Neutrophil (primary cell): Measurements from ENCODE around the gene MET.

Experiments used
- H3K27ac ChIP-seq: fragments of 200-600 bp; sonication (generic); 2 replicates; pipeline ENCODE4 v1.5.1; 2016; ENCODE audit warnings: mild to moderate bottlenecking, moderate library complexity
- H3K27me3 ChIP-seq: fragments of 200-600 bp; sonication (generic); 2 replicates; pipeline ENCODE4 v1.6.0; 2016; ENCODE audit warnings: mild to moderate bottlenecking
- H3K36me3 ChIP-seq: fragments of 200-600 bp; sonication (generic); 2 replicates; pipeline ENCODE4 v1.5.1; 2017
- H3K4me1 ChIP-seq, 2 experiments: fragments of 200-600 bp in 1 of 2; sonication (generic) in 1 of 2; 1 replicate in 1 of 2; 2 replicates in 1 of 2; pipeline versions ENCODE4 v1.5.1 to v1.6.1; 2013 to 2016; ENCODE audit warnings: low read depth in 1 of 2, low read length in 1 of 2, mild to moderate bottlenecking in 1 of 2, moderate library complexity in 1 of 2; ENCODE audit not compliant: control insufficient read depth in 1 of 2, insufficient read depth in 1 of 2
- H3K4me3 ChIP-seq, 2 experiments: fragments of 200-600 bp in 1 of 2; sonication (generic) in 1 of 2; 1 replicate in 1 of 2; 2 replicates in 1 of 2; pipeline ENCODE4 v1.5.1; 2013 to 2016; ENCODE audit warnings: low read depth in 1 of 2, low read length in 1 of 2, mild to moderate bottlenecking in 1 of 2, moderate library complexity in 1 of 2
- H3K9me3 ChIP-seq: fragments of 200-600 bp; sonication (generic); 2 replicates; pipeline ENCODE4 v1.5.1; 2016
- TF ChIP-seq, protein P1 (sequence below): fragments of 200-600 bp; sonication (generic); IDR thresholded peaks from 2 replicates; pipeline ENCODE4 v1.5.1; 2016; ENCODE audit warnings: antibody characterized with exemption

MET gene

DNA sequence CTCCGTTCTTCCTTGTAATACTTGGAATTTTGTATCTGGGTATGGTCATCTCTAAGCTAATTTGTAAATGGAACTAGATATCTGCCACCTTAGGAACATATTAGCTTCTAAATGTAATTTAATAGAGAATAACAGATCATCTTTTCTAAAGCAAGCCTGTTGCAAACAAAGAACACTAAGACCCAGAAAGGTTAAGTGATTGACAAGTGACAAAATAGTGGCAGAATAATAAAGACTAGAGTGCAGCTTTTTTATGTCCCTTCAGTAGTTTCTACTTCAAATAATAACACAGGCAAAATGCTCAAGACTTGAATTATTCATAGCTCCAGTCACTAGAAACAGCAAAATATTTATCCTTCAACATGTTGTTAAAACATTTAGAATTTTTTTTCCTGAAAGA lies 91.7 kb downstream of the MET start:
- H3K4me1 ChIP-seq = no peaks in the 10 kb centered on the region
- H3K36me3 ChIP-seq = no peaks in the 10 kb centered on the region
- TF ChIP-seq, protein P1, sequence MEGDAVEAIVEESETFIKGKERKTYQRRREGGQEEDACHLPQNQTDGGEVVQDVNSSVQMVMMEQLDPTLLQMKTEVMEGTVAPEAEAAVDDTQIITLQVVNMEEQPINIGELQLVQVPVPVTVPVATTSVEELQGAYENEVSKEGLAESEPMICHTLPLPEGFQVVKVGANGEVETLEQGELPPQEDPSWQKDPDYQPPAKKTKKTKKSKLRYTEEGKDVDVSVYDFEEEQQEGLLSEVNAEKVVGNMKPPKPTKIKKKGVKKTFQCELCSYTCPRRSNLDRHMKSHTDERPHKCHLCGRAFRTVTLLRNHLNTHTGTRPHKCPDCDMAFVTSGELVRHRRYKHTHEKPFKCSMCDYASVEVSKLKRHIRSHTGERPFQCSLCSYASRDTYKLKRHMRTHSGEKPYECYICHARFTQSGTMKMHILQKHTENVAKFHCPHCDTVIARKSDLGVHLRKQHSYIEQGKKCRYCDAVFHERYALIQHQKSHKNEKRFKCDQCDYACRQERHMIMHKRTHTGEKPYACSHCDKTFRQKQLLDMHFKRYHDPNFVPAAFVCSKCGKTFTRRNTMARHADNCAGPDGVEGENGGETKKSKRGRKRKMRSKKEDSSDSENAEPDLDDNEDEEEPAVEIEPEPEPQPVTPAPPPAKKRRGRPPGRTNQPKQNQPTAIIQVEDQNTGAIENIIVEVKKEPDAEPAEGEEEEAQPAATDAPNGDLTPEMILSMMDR = no peak
- no peak overlapping the region for H3K4me3 ChIP-seq
- H3K27ac ChIP-seq = no peak overlapping the region
- no peaks in the 10 kb centered on the region for H3K27me3 ChIP-seq
- H3K9me3 ChIP-seq = no peaks in the 10 kb centered on the region

DNA sequence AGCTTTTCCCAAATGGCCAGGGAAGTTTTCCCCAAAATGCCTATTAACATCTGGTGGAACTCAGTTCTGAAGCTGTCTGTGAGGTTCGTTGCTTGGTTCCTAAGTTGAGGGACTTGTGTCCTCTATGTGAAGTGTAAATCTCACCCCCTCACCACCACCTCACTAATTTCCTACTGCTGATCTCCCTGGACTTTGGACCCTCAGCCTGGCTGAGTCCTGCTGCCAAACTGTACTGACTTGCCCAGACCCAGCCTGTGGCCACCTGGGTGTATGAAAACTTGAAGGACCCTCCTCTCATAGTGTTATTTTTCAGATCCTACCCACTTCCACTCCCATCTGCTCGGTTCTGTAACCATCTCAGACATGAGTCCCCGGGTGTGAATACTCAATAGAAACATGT lies 94.9 kb downstream of the MET start:
- H3K4me3 ChIP-seq = no peak overlapping the region
- TF ChIP-seq, protein P1 = no peak
- no peaks in the 10 kb centered on the region for H3K4me1 ChIP-seq
- H3K27ac ChIP-seq = no peak overlapping the region
- no peaks in the 10 kb centered on the region for H3K9me3 ChIP-seq
- H3K36me3 ChIP-seq = no peaks in the 10 kb centered on the region
- no peaks in the 10 kb centered on the region for H3K27me3 ChIP-seq

DNA sequence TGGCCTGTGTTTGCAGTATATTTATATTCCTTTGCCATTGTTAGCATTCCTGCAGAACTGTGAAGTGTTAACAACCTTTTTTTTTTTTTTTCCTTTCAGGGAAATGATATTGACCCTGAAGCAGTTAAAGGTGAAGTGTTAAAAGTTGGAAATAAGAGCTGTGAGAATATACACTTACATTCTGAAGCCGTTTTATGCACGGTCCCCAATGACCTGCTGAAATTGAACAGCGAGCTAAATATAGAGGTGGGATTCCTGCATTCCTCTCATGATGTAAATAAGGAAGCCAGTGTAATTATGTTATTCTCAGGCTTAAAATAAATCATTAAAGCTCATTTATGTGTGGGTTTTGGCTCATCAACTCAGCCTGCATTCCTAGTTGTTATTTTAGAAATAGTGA lies 97.5 kb downstream of the MET start:
- Histone ChIP-seq H3K36me3 (no peaks in the 10 kb centered on the region), H3K4me1 (peaks cover 0 to 10% of the 10 kb centered on the region in 2 experiments), H3K9me3 (no peaks in the 10 kb centered on the region), H3K27ac (no peak overlapping the region), H3K27me3 (no peaks in the 10 kb centered on the region), H3K4me3 (no peak overlapping the region)
- TF ChIP-seq, protein P1 = no peak

DNA sequence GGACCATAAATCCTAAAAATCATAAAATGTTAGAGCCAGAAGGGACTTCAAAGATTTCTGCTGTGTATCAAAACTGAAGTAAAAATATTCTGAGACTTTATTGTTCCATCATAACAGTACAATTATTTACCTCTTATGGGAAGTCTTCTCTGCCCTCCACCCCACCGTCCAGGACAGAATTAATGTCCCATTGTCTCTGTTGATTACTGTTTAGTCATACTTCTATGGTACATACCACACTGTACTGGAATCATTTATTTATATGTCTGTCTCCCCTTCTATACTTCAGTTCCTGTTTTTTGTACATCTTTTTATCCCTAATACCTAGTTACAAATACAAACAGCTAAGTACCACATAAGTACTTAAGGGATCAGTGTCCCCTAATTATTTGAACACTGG lies 98.9 kb downstream of the MET start:
- Histone ChIP-seq H3K36me3 (no peaks in the 10 kb centered on the region), H3K27ac (no peak overlapping the region), H3K4me1 (peaks cover 0 to 10% of the 10 kb centered on the region in 2 experiments), H3K27me3 (no peaks in the 10 kb centered on the region), H3K9me3 (no peaks in the 10 kb centered on the region), H3K4me3 (no peak overlapping the region)
- TF ChIP-seq, protein P1 = no peak

DNA sequence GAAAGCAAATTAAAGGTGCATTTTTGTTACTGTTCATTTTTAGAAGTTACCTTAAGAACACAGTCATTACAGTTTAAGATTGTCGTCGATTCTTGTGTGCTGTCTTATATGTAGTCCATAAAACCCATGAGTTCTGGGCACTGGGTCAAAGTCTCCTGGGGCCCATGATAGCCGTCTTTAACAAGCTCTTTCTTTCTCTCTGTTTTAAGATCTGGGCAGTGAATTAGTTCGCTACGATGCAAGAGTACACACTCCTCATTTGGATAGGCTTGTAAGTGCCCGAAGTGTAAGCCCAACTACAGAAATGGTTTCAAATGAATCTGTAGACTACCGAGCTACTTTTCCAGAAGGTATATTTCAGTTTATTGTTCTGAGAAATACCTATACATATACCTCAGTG lies 99.6 kb downstream of the MET start:
- Histone ChIP-seq H3K4me1 (peaks cover 0 to 10% of the 10 kb centered on the region in 2 experiments), H3K9me3 (no peaks in the 10 kb centered on the region), H3K27ac (no peak overlapping the region)

More for the DNA sequence above, 99.6 kb downstream of the MET start:
- no peaks in the 10 kb centered on the region for H3K36me3 ChIP-seq
- no peak overlapping the region for H3K4me3 ChIP-seq
- TF ChIP-seq, protein P1 = no peak
- H3K27me3 ChIP-seq = no peaks in the 10 kb centered on the region
